GM18517 (cell line): ENCODE data around the gene BRD3OS.

ENCODE experiments used
- ATAC-seq: cut with Tn5 transposase; IDR thresholded peaks from one replicate; pipeline ENCODE4 v1.9.1; 2021; ENCODE audit warnings: mild to moderate bottlenecking, moderate library complexity; ENCODE audit not compliant: unreplicated experiment

The BRD3OS gene

GRCh38 chr9:134031783-134032182, 6.5 kb downstream of the BRD3OS start:
- ATAC-seq = no peak

GRCh38 chr9:134032456-134033222, 7.4 kb downstream of the BRD3OS start:
- no peak for ATAC-seq

GRCh38 chr9:134033516-134034214, 8.4 kb downstream of the BRD3OS start:
- no peak for ATAC-seq

GRCh38 chr9:134034215-134035040, 9.1 kb downstream of the BRD3OS start:
- ATAC-seq = no peak

- no peak for ATAC-seq
These were observed 10.1 kb downstream of the BRD3OS start for GRCh38 chr9:134035041-134036039.

GRCh38 chr9:134036130-134036529, 10.8 kb downstream of the BRD3OS start:
- ATAC-seq = no peak

GRCh38 chr9:134037641-134038040, 12.4 kb downstream of the BRD3OS start:
- ATAC-seq = no peak

GRCh38 chr9:134039386-134040175, 14.3 kb downstream of the BRD3OS start:
- ATAC-seq = no peak

- ATAC-seq = no peak
These were observed 14.9 kb downstream of the BRD3OS start for GRCh38 chr9:134040176-134040565.

GRCh38 chr9:134040781-134041648, 15.7 kb downstream of the BRD3OS start:
- ATAC-seq = no peak

- no peak for ATAC-seq
These were observed 16.3 kb downstream of the BRD3OS start for GRCh38 chr9:134041649-134041962.

- no peak for ATAC-seq
These were observed 18.3 kb downstream of the BRD3OS start for GRCh38 chr9:134043531-134043988.

- ATAC-seq = no peak
These were observed 19.7 kb downstream of the BRD3OS start for GRCh38 chr9:134044944-134045343.

GRCh38 chr9:134045841-134046544, 20.7 kb downstream of the BRD3OS start:
- ATAC-seq = no peak

- ATAC-seq = no peak
These were observed 21.8 kb downstream of the BRD3OS start for GRCh38 chr9:134046894-134047681.

GRCh38 chr9:134047868-134048581, 22.7 kb downstream of the BRD3OS start:
- ATAC-seq = no peak

- no peak for ATAC-seq
These were observed 23.3 kb downstream of the BRD3OS start for GRCh38 chr9:134048582-134048968.
